Measurements from ENCODE around the gene ZYG11B. TPM values are rescaled to one million over a fixed set of nuclear protein-coding genes. Genes with fewer than 3 reads are reported as not detected.
A peak's percentile ranks its signal among the peaks of the same experiment; 100 is the strongest.

ZYG11B gene
- total and polyA plus RNA-seq, 9 of the 15 experiments (the other 6 are each of a cell fraction or from before 2014, with no cell fraction given): 4.9 to 22.2 (median 12.2) TPM

DNA sequence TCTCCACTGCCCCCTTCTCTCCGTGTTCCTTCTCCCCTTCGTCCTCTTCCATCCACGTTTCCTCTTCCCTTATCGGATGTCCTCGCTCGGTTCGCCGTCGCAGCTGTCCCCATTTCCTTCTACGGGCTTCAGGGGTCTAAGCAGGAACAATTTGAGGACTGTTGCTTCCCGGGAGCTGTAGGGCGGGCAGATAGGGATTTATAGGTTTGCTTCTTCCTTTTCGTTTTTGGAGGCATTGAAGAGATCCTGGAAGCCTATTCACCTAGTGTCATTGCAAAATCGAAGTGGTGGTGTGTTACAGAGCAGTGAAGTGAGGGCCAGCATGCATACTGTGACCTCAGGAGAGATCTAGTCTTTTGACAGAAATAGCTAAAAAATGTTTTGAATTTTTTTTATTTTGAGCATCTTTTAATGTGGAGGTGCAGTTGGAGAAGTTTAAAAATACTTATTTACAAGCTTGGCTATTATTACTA, 897 bp downstream of the ZYG11B start (continued):
- no peak for TF ChIP-seq ZBTB33 (CRISPR knock-in tag; IDR thresholded peaks at IDR 0.05)
- TF ChIP-seq NELFE (IDR thresholded peaks at IDR 0.05; ENCODE audit: insufficient read depth, insufficient read length): no peak
- no peak for TF ChIP-seq ZNF507 (tag; conservative IDR thresholded peaks at IDR 0.05)
- no peak for TF ChIP-seq HMG20B (CRISPR knock-in tag; IDR thresholded peaks at IDR 0.05)
- TF ChIP-seq ZEB2 (IDR thresholded peaks at IDR 0.05): 0 out of 2 replicates have a peak, but pooled peaks have one; percentile 69
- TF ChIP-seq CHCHD3 (CRISPR knock-in tag; IDR thresholded peaks at IDR 0.05): no peak
- TF ChIP-seq YY1 (IDR thresholded peaks at IDR 0.05; ENCODE audit: borderline replicate concordance in 1 of 3, control insufficient read depth in 1 of 3, extremely low read depth in 1 of 3, insufficient read depth in 3 of 3, insufficient read length in 1 of 3, insufficient replicate concordance in 2 of 3, low read depth in 1 of 3, low read length in 2 of 3): no peak
- no peak for TF ChIP-seq ZNF263 (CRISPR knock-in tag; IDR thresholded peaks at IDR 0.05; ENCODE audit: borderline replicate concordance)
- TF ChIP-seq ZNF12 (CRISPR knock-in tag; IDR thresholded peaks at IDR 0.05): no peak
- TF ChIP-seq ZBTB5 (IDR thresholded peaks at IDR 0.05): no peak; the same call in 1 of the 2 replicates
- TF ChIP-seq, protein P1, sequence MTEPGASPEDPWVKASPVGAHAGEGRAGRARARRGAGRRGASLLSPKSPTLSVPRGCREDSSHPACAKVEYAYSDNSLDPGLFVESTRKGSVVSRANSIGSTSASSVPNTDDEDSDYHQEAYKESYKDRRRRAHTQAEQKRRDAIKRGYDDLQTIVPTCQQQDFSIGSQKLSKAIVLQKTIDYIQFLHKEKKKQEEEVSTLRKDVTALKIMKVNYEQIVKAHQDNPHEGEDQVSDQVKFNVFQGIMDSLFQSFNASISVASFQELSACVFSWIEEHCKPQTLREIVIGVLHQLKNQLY (CRISPR knock-in tag; conservative IDR thresholded peaks at IDR 0.05): no peak
- no peak for TF ChIP-seq HLTF (IDR thresholded peaks at IDR 0.05)
- TF ChIP-seq ZNF644 (tag; IDR thresholded peaks at IDR 0.05; ENCODE audit: low read depth): no peak
- TF ChIP-seq FOSL1 (tag; conservative IDR thresholded peaks at IDR 0.05): no peak
- no peak for TF ChIP-seq HDGF (IDR thresholded peaks at IDR 0.05)
- TF ChIP-seq, protein P2, sequence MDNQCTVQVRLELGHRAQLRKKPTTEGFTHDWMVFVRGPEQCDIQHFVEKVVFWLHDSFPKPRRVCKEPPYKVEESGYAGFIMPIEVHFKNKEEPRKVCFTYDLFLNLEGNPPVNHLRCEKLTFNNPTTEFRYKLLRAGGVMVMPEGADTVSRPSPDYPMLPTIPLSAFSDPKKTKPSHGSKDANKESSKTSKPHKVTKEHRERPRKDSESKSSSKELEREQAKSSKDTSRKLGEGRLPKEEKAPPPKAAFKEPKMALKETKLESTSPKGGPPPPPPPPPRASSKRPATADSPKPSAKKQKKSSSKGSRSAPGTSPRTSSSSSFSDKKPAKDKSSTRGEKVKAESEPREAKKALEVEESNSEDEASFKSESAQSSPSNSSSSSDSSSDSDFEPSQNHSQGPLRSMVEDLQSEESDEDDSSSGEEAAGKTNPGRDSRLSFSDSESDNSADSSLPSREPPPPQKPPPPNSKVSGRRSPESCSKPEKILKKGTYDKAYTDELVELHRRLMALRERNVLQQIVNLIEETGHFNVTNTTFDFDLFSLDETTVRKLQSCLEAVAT (IDR thresholded peaks at IDR 0.05): no peak; a peak in 1 of 4 replicates
- peak; percentile 42 for TF ChIP-seq PHF20 (IDR thresholded peaks at IDR 0.05; ENCODE audit: partially characterized antibody)
- TF ChIP-seq ZNF445 (CRISPR knock-in tag; IDR thresholded peaks at IDR 0.05; ENCODE audit: low read depth): 0 out of 2 replicates have a peak, but pooled peaks have one; percentile 19
- no peak for TF ChIP-seq POLR2G (IDR thresholded peaks at IDR 0.05; ENCODE audit: low read depth, low read length)
- TF ChIP-seq THAP12 (CRISPR knock-in tag; IDR thresholded peaks at IDR 0.05): no peak

Data from K562 (cell line).